GM18517 (cell line): ENCODE measurements around the gene OTOF.

Experiments
- ATAC-seq: cut with Tn5 transposase; IDR thresholded peaks from one replicate; pipeline ENCODE4 v1.9.1; 2021; ENCODE audit warnings: mild to moderate bottlenecking, moderate library complexity; ENCODE audit not compliant: unreplicated experiment

OTOF gene

DNA sequence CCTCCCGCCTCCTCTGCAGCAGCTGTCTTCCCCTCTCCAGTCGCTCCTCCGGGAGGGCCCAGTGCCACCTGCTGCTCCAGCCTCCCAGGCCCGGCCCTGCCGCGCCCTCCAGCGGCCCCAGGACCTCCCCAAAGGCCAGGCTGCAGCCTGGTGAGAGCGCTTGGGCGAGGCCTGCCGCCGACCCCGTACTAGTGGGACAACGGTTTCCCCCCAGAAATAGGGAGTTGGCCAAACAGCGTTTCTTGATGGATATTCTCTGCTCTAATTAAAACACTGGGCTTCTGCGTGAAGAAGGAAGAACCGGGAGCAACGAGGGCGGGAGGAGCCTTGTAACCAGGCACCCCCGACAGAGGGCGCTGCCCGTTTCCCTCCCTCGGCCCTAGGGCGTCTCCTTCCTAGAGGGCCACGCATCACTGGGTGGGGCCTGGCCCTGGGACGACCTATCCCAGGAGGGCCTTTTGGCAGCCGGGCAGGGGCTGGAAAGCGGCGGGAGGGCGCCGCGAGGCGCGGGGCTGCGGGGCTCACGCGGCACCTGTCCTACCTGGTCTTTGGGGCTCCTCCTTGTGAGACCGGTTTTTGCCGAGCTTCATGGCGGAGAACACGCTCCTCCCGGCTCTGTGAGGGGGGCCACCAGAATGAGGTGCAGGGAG is 25.4 kb upstream of the OTOF start:
- no peak for ATAC-seq

DNA sequence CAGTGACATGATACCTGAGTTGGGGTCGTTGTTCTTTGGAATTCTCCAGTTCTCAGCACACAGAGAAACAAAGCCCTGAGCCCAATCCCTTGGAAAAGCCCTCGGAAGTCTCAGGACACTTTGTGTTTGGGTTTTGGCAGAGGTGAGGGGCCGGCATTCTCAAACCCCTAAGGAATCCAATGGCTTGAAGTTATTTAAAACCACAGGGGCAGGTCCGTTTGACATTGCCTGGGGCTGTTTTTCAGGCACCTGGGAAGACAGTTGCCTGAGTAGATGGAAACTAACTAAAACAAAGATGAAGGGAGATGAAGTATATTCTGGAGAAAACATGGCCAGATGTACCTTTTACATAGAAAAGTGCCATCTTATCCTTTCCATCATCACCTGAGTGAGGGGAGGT is 22.5 kb upstream of the OTOF start:
- no peak for ATAC-seq

DNA sequence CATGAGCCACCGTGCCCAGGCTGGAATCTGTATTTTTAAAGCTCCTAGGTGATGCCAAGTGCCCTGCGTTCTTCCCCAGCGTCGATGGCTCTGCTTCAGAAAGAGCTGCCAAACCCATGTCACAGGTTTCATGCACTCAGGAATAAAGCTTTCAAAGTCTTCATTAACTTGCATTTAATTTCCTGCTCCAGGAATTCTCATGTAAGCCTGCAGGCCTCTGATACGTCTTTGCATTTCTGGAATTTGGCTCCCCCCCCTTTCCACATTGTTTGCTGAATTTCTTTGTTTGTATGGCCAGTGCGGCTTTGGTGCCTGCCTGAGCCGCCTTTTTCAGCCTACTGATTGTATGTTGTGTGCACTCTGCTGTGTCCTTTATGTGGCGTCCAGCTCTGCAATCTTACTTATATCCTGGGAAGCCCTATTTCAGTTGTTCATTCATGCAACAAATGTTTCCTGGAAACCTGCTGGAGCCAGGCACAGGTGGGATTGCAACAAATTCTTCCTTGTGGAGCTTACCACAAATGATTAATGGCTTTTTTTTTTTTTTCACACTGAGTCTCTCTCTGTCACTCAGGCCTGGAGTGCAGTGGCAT is 17.9 kb upstream of the OTOF start:
- ATAC-seq, result no peak

DNA sequence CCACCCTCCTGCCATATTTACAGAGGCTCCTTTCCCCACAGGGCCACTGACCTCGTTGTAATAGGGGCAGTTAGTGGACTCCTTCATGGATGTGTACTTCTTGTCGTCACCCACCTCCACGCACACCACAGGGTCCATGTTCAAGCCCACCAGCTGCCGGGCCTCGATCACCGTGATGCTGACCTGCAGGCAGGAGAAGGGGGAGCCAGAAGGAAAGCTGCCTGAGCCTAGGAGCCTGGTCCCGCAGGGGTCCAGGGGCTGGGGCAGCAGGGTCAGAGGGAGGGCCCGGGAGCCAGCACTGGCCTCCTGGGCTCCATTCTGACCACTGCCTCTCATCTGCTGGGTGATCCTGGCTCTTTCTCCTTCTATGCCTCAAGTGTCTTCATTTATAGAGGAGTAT is 17.0 kb upstream of the OTOF start:
- no peak for ATAC-seq

DNA sequence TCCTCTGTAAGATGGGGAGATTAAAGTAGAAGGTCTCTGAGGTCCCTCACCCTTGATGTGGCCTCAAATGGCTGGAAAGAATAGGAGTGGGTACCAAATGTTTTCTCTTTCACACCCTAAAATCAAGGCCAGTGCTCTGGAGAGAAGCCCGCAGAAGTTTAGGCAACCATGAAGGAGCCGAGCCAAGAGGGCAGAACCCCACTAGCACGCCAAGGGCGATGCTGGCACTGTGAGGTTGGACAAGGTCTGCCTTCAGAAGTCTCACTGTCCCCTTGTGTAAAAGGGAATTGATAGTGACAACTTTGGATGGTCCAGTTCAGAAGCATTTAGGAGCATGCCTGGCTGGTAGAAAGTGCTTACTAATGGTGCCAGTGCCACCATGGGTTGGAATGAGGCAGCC is 16.3 kb upstream of the OTOF start:
- no peak for ATAC-seq

DNA sequence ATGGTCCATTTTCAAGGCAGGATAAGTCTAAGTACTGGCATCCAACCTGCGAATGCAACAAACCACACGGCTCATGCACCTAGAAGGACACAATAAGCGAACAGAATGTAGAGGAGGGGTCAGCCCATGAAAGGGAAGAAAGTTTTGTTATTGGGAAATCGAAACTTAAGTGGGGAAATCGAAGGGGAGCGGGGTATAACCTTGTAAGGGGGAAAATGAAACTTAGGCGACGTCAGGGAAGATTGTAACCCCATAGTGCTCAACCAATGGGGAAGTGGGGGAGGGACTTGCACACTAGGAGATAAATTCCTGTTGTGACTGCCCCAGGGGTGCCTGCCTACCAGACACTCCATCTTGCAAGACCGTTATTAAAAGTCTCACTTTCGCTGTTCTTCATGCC is 15.6 kb upstream of the OTOF start:
- ATAC-seq, result no peak

DNA sequence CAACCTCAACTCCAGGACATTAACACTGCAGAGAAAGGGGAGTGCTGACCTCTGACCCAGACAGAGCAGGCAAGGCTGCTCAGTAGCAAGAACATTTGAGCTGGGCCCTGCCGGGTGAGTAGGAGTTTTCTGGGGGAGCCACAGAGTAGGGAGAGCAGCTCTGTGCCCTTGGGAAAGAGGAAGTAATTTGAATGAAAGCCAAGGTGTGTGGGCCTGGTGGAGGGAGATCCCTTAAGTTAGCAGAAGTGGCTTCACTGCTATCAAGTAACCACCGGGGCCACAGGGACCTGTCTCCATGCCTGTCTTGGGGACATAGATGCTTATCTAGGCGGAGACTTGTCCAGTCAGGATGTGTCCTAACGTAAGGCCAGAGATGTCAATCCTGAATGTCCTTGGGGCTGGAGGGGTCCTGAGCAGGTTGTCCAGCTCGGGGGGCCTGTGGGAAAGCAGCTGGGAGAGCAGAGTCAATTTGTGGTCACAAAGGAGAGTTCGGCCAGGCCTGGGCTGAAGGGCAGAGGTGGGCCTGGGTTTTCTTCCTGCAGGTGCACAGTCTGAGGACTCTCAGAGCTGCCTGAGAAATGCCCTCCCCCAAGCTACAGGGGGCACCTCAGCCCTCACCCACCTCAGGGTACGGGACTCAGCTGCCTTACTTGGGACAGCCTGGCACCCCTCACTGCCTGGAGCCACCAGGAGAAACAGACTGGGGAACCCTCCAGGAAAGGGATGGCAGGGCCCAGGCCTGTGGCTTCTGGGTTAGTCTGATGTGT is 15.0 kb upstream of the OTOF start:
- no peak for ATAC-seq

DNA sequence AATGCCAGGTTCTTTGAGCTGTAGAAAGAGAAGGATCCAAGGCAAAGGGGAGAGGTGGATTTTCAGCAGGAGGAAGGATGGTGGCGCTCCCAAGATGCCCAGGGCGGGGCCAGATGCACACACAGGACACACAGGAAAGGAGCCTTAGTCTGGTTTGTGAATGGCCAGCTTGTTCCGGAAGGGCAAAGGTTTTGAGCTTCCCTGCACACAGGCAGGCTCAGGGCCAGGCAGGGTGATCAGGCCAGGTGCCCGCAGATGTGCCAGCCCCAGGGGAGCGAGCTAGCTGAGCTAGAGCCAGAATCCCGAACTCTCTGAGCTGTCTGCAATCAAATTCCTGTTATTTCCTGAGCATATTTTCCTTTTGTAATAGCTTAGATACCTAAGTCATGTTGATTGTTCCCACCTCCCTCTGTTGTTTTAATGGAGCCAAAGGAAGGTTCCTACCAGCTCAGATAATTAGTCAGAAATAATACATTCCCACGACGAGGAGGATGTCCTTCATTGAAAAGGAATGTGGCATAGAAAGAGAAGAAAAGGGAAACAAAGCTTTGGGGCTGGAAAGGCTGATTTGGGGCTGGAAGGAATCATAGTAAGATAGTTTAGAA is 13.7 kb upstream of the OTOF start:
- ATAC-seq, result no peak

DNA sequence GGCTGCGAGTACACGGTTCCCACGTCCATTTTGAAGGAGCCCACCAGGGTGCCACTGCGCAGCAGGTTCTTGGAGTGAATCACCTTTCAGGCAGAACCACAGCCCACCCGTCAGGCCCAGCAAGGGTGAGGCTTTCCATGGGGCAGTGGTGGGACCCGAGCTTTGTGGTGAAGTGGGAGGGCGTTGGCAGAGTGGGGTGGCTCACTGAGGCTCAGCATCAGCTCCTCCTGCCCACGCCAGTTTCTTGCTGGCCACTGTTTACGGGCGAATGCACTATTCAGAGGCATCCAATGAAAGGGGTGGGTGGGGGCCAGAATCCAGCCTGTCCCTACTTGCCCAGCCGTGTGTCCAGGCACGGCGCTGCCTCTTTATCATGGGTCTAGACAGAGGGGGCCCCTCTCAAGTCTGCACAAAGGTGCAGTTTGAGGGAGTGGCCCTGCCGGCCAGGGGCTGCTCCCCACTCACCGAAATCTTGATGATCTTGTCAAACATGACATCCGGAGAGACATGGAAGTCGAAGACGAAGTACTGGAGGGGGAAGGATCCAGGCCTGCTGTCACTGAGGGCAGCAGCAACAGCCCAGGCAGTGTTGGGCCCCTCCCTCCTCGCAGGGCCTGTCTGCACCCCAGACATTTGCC is 11.4 kb upstream of the OTOF start:
- ATAC-seq, result no peak

DNA sequence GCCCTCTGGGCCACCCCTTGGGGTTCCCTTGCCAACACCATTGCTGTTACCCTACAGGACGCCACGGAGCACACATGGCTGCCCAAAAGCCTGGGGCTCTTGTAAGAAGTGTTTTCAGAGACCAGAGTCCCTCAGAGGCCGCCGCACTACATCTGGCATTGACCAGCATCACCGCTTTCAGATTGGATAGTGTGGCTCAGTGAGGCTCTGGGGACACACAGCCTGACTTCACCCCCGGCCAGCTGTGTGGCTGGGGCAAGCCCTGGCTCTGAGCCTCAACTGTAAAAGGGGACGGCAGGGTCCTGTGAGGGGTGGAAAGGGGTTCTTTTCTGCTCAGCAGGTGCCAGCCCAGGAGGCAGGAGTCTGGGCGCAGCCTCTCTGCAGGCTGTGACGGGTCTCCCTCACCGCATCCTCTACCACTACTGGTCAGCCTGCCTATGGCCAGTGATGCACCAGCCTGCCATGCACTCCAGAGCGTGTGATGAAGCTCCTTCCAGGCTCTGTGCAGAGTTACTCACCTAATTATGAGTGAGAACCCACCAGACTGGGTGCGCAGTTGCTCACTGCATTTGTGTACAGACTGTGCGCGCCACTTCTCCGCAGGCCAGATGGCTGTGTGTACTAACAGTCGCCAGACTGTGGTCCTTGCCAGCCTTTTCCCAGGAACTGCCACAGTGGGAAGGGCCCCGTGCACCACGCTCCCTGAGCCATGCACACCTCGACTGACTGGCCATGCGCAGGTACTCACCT is 10.7 kb upstream of the OTOF start:
- ATAC-seq, result no peak

DNA sequence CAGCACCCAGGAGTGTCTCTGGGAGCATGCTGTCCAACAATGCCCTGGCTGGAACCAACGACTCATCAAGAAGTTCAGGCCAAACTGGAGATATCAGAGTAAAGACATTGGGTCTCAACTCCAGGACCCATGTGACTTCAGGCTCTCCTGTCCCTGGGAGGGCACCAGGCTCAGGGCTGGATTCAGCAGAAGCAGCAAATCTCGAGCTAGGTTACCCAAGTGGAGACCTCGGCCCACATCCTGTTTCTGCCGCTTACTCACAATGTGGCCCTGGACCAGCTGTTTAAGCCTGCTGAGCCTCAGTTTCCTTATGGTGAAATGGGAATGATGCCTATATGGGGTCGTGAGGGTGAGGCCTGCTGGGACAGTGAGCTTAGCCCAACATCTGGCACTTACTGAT is 9.3 kb upstream of the OTOF start:
- no peak for ATAC-seq

DNA sequence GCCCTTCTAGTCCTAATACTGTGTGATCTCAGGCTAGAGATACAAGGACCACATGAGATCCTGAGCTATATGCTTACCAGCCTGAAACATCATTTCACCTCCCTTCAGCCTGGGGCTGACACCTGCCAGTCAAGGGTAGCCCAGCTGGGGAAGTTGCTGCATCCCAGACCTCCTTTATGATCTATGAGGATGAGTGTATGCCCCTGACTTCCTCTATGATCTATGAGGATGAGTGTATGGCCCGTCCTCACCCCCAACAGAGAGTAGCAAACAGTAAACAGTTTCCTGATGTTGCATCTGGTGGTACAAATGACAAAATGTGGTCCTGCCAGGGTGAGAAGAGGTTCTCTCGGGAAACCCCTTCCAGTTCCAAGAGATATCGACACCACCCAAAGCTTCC is 8.9 kb upstream of the OTOF start:
- no peak for ATAC-seq

DNA sequence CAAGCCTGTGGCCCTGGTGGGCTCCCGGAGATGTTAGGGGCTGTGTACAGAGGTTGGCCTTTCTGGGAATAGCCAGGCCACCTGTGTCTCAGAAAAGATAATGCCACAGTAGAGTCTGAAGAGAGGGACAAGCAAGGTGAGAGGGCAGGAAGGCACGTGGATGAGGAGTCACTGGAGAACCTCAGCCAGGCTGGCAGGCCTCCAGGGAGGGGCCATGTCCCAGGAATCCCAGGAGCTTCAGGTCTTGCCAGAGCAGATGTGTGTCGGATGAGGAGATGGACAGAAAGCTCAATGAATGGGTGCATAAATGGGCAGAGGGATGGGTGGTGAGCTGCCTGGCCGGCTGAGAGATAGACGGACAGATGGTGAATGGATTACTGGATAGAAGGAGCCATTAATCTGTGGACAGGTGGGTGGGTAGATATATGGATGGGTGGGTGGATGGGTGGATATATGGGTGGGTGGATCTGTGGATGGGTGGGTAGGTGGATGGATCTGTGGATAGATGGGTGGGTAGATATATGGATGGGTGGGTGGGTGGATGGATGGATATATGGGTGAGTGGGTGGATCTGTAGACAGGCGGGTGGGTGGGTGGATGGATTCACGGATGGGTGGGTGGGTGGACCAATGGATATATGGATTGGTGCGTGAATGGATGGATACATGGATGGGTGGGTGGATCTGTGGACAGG is 7.9 kb upstream of the OTOF start:
- ATAC-seq, result no peak

DNA sequence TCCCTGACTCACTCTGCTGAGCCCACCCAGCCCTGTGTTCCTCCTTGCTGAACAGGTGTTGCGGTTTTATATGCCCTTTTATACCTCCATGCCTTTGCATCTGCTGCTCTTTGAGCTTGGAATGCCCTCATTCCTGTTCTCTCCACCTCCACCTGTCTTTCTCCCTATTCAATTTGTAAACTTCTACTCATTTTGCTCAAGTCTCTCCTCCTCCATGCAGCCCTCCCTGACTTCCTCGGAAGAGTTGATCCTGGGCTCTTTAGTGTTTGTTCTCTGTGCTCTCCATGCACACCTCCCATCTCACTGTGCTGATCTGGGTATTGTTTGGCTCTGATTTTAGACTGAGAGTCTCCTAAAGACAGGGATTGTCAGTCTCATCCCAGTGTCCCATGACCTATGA is 7.2 kb upstream of the OTOF start:
- no peak for ATAC-seq

DNA sequence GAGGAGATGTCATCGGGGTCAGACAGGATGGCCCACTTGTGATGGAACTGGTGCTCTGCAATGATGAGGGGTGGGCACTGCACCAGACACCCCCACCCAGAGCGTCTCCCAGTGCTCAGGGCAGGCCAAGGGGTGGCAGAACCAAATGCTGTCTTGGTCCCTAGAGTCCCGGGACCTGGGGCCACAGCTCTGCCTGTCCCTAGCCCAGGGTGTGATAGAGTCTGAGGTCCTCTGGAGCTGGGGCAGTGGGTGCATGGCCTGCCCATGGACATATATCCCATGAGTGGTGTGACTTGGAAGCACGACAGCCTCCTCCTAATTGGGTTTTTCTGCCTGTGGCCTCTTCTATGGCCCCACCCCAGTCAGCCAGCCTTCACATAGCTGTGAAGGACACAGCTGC is 6.7 kb upstream of the OTOF start:
- no peak for ATAC-seq

DNA sequence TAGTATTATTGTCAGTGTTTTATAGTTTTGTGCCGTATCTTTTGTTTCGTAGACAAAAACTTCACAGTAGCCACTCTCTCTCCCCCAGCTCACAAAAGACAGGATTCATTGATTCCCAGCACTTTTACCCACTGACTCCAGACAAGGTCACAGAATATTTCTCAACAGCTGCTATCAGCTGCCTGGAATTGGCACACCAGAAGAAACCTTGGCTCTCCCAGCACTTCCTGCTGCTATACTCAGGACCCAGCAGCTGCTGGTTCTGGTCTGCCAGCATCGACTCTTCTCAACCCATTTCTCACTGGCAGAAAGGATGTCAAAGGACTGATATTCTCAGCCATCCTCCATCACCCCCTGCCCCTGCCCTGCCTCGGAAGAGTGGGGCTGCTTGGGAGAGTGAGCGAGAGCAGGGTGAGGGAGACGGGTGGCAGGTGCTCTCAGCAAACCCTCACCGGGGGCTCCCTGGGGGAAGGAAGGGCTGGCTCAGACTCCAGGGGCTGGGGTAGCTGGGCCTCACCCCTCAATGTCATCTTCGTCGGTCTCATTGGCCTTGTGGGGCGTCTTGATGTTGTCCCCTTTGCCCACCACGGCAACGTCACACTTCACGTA is 6.1 kb upstream of the OTOF start:
- ATAC-seq, result no peak

DNA sequence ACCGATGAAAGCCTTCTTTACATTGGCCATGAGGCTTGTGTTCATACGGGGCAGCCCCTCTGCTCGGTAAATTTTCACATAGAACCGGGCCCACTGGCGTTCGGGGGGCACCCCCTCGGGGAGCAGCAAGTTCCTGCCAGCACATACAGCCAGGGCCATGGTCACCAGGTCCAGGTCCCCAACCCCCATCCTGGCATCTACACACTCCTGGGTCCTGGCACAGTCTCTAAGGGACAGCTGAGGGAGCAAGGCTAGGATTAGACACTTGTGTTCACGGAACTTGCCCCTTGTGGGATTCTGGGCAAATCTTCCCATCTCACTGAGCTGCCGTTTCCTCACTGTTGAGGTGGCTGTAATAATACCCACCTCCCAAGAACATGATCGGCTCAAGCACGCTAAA is 5.6 kb upstream of the OTOF start:
- ATAC-seq, result no peak

DNA sequence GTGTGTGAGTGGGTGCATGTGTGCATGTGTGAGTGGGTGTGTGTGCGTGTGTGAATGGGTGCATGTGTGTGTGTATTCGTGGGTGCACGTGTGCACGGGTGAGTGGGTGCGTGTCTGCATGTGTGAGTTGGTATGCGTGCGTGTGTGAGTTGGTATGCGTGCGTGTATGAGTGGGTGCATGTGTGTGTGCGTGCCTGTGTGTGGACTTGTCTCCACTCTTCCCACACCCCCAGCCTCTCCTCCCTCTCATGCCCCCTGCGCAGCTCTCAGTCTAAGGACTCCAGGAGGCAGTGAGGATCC is 5.1 kb upstream of the OTOF start:
- ATAC-seq, result no peak

DNA sequence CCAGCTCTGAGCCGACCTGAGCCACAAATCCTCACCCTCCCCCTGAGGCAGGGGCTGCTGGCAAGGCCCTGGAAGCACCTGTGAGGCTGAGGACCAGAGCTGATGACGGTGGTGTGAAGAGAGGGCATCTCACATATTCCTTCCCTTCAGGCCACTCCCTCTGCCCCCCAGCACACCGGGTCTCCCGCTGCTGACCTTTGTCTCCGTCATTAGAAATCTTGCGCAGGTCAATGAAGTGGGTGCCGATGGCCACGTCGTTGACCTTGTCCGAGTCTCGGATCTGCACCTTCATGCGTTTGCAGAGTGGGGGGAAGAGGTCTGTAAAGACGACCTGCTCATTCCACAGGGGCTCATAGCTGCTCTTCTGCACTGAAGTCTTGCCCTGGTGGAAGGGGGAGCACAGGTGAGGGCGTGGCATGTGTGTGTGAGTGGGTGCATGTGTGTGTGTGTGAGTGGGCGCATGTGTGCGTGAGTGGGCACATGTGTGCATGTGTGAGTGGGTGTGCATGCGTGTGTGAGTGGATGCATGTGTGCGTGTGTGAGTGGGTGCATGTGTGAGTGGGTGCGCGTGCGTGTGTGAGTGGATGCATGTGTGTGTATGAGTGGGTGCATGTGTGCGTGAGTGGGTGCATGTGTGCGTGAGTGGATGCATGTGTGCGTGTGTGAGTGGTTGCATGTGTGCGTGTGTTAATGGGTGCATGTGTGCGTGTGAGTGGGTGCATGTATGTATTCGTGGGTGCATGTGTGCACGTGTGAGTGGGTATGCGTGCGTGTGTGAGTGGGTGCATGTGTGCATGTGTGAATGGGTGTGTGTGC is 4.5 kb upstream of the OTOF start:
- no peak for ATAC-seq
